PC-3 (cell line): ENCODE results near the gene CHMP2A.

Experiments
- CTCF ChIP-seq: fragments of 300-600 bp; sonication (generic); conservative IDR thresholded peaks from 2 replicates; pipeline ENCODE4 v1.5.1; 2017; ENCODE audit warnings: antibody characterized with exemption, low read depth, mild to moderate bottlenecking, low read length
- EZH2 ChIP-seq: fragments of 300-600 bp; sonication (generic); IDR thresholded peaks from one replicate; pipeline ENCODE4 v1.6.1; 2017; ENCODE audit warnings: antibody characterized with exemption, mild to moderate bottlenecking, low read length; ENCODE audit not compliant: unreplicated experiment
- EZH2phosphoT487 ChIP-seq: fragments of 300-600 bp; sonication (generic); IDR thresholded peaks from 2 replicates; pipeline ENCODE4 v1.6.1; 2018; ENCODE audit warnings: mild to moderate bottlenecking, antibody characterized with exemption, low read length, borderline replicate concordance

- TF ChIP-seq CTCF (no peak), EZH2 (no peak), EZH2phosphoT487 (no peak)
Measured at GRCh38 chr19:58531034-58531840, 23.7 kb downstream of the CHMP2A start.
